Myocyte (in vitro differentiated cells): ENCODE results near the gene SLC35B3. TPM values are rescaled to one million over a fixed set of nuclear protein-coding genes. Genes with fewer than 3 reads are reported as not detected.
A peak's percentile ranks its signal among the peaks of the same experiment; 100 is the strongest.
"Not testable (repeated sequence)": the region's sequence is repeated elsewhere in the genome, so short reads cannot be mapped to it uniquely, and the experiment has no call there.

Source experiments
- DNase-seq: peaks from one replicate; pipeline ENCODE4 v3.0.0-alpha.2; 2012; ENCODE audit warnings: low read depth
- polyA plus RNA-seq: library from polyadenylated mRNA; unstranded; fragments of >200 nt; gene quantifications from one replicate; pipeline ENCODE4 v1.2.1, GENCODE V29; 2012; ENCODE audit warnings: missing spikeins
- total RNA-seq: library from RNA; depleted of rRNA; stranded (reverse); fragments of >200 nt; gene quantifications from 2 replicates; pipeline ENCODE4 v1.2.3, GENCODE V29; 2014

SLC35B3 gene
- 9.9 and 12.0 TPM in 2 replicates for total RNA-seq
- 21.7 TPM for polyA plus RNA-seq

- peak; percentile 94 for DNase-seq
Observed at GRCh38 chr6:8435093-8435844, at the start of gene SLC35B3. SLC35B3 (minus strand) TSS chr6:8435545.

GRCh38 chr6:8483650-8484049, 48.3 kb upstream of the SLC35B3 start:
- DNase-seq: no peak

DNA sequence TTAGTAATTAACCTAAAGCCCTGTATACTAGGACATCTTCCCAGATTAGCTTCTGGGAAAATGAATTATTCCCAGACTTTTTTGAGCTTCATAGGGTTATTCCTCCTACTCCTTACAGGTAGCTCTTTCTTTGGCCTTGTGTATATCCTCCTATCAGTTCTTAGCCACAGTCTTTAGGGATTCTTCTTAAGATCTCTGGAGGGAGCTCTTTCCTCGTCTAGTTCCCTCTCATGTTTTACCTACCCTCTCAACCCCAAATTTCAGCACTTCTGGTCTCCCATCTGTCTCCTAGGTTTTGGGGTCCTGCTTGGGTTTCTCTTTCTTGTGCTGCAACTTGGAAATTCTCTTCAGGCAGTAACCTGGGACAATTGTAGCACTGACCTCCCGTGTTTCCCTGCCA, 46.4 kb upstream of the SLC35B3 start:
- DNase-seq: peak; percentile 18

GRCh38 chr6:8478418-8478817, 43.1 kb upstream of the SLC35B3 start:
- DNase-seq: no peak

DNA sequence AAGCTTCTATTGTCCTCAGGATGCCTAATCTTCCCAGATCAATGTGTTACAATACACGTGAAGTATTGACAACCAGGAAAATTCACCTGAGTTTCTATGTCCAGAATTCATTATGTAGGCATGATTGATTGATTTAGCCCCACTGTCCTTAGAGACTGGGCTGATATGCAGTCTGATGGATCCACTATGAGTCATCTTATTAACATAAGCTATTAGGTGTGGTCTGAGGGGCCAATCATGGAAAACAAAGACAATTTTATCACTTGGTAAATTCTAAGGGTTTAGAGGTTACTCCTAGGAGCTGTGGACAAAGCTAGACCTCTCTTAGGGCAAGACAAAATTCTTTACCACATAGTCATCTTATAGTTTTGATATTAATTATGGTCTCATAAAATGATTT, 41.3 kb upstream of the SLC35B3 start:
- DNase-seq: no peak

GRCh38 chr6:8468552-8469356, 33.4 kb upstream of the SLC35B3 start:
- DNase-seq: no peak

- no peak for DNase-seq
Observed at GRCh38 chr6:8462694-8463093, 27.3 kb upstream of the SLC35B3 start.

- no peak for DNase-seq
Observed at GRCh38 chr6:8462169-8462568, 26.8 kb upstream of the SLC35B3 start.

DNA sequence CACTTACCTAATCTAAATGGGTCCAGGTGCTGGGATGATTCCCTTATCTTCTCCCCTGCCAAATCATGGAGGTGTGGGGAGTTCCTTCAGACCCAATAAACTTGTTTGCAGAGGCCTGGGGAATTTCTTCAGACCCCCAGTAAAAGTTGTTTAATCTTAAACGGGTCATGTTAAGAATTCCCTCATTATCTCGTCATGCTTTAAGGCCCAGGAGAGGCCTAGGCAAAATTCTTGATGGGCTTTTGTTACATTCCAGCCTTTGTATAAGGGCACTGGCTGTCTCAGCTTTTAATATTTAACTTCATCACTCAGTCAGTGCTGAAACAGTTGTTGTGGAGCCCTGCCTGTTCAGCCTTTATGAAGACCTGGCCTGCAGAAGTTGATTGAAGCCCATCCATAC, 11.0 kb upstream of the SLC35B3 start:
- DNase-seq: no peak

DNA sequence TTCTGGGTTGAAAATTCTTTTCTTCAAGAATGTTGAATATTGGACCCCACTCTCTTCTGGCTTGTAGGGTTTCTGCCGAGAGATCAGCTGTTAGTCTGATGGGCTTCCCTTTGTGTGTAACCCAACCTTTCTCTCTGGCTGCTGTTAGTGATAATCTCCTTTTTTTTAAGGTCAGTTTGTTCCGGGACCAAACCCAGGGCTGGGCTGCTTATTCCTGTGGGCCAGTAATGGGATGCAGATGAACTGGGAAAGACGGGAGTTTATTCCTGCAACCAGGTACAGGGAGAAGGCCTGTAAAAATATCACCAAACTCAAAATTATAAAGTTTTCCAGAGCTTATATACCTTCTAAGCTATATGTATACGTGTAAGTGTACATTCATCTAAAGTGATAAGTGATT, 10.6 kb upstream of the SLC35B3 start:
- DNase-seq: not testable (repeated sequence)

- no peak for DNase-seq
Observed at GRCh38 chr6:8442150-8442549, 6.8 kb upstream of the SLC35B3 start.

GRCh38 chr6:8441452-8441851, 6.1 kb upstream of the SLC35B3 start:
- DNase-seq: no peak

- no peak for DNase-seq
Observed at GRCh38 chr6:8439601-8440268, 4.4 kb upstream of the SLC35B3 start.

DNA sequence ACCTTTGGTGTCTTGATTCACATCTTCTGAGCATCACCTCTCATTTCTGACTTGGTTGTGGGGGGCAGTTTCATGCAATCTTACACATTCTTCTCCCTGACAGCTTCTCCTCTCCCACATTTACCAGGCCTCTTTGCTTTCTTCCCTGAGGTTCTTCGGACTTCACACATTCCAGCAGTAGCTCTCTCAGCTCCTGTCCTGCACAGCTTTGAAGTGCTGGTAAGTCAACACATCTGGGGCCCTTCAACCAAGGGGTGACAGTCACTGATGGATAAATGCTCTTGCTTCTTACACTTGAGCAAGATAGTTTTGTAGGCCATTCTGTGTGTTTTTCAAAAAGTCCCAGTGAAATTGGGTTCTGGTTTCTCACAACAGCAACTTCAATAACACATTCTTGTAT, 2.5 kb upstream of the SLC35B3 start:
- no peak for DNase-seq

DNA sequence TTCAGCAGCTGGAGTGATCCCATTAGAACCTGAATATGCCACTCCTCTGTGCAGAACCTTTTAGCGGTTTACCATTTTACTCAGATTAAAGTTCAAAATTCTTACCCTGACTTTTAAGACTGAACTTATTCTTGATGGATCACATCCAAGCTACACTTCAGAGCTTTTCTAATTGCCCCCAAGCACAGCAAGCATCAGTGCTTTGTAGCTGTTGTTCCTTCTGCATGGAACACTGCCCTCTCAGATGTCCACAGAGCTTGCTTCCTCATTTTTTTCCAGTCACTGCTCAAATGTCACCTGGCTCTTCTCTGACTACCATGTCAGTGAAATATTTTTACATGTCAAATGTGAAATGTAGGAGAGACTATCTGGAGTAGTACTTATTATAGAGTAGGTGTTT, 1.6 kb upstream of the SLC35B3 start:
- no peak for DNase-seq

DNA sequence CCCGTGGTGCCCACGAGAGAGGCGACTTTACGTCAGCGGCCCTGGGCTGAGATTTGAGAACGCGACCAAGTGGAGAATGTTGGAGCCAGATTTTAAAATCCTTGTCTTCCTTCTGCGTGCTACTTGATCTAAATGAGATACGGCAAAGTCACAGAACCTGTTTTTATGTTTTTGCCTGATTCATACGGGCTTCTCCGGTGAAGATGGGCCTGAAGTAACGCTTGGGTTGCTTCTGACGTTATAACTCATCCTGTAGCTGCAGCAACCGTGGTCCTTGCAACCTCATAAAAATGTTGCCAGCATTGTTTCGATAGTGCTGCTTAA, 462 bp upstream of the SLC35B3 start:
- no peak for DNase-seq

DNA sequence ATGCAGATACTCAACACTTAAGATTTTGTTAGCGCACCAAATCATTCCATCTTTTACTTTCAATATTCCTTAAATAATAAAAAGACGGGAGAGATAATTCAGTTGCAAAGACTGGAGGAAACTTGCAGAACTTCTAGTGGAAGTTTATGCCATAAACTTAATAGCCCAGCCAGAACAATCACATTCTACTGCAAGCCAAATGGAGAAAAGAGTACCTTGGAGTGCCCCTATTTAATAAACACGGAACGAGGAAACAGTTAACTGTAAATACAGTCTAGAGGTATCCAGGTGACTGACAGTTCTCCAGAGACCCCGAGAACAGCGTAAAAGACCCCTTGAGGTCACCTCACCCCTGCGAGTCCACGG, 635 bp downstream of the SLC35B3 start:
- DNase-seq: no peak

- no peak for DNase-seq
Observed at GRCh38 chr6:8432614-8433013, 2.7 kb downstream of the SLC35B3 start.

DNA sequence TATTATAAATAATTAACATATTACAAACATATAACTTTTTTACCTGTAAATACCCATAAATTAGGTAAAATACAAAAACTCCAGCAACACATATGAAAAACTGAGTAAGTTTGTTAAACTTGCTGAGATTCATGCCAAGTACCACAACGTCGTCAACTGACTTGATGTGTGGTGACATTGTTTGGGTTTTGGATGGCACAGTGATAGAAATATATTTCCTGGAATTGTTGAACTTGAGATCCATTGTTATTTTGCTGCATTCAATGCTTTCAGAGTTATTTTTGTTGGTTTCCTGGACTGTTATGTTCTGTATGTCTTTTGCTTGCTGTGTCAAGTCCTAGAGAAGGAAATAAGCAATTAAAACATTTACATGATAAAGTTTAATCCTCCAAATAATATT, 5.5 kb downstream of the SLC35B3 start:
- no peak for DNase-seq

DNA sequence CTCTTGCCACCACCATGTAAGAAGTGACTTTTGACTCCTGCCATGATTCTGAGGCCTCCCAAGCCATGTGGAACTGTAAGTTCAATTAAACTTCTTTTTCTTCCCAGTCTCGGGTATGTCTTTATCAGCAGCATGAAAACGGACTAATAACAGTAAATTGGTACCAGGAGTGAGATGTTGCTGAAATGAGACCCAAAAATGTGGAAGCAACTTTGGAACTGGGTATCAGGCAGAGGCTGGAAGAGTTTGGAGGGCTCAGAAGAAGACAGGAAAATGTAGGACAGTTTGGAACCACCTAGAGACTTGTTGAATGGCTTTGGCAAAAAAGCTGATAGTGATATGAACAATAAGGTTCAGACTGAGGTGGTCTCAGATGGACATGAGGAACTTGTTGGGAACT, 8.8 kb downstream of the SLC35B3 start:
- DNase-seq: not testable (repeated sequence)

- DNase-seq: no peak
Observed at GRCh38 chr6:8420031-8420588, 15.2 kb downstream of the SLC35B3 start.

DNA sequence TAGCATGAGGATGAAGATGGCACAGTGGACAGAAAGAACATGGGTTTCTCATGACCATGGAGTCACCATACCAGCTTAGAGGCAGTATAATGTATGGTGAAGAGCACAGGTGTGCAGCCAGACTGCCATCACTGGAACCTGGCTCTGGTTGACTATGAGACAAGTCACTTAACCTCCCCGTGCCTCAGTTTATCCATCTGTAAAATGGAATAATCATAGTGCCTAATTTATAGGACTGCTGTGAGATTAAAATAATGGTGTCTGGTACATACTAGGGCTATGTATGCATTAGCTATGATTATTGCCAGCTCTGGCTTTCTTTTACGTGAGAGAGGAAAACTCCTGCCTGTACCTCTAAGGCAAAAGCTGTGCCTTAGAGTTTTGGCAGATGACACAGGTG, 19.4 kb downstream of the SLC35B3 start:
- DNase-seq: no peak
